8988T (cell line): ENCODE measurements around the gene UGGT2.
A peak's percentile ranks its signal among the peaks of the same experiment; 100 is the strongest.
"Not testable (repeated sequence)": the region's sequence is repeated elsewhere in the genome, so short reads cannot be mapped to it uniquely, and the experiment has no call there.

Experiments
- DNase-seq: peaks from one replicate; pipeline ENCODE4 v3.0.0; 2011

UGGT2 gene

GRCh38 chr13:95793018-95793555, 260.1 kb downstream of the UGGT2 start:
- DNase-seq = no peak

GRCh38 chr13:95791084-95791722, 262.0 kb downstream of the UGGT2 start:
- DNase-seq = no peak

GRCh38 chr13:95789315-95789714, 263.9 kb downstream of the UGGT2 start:
- not testable (repeated sequence) for DNase-seq

- DNase-seq = no peak
Observed at GRCh38 chr13:95788100-95788463, 265.1 kb downstream of the UGGT2 start.

- no peak for DNase-seq
Observed at GRCh38 chr13:95787356-95788099, 265.7 kb downstream of the UGGT2 start.

- DNase-seq = no peak
Observed at GRCh38 chr13:95784900-95785290, 268.3 kb downstream of the UGGT2 start.

- peak; percentile 14 for DNase-seq
Observed at GRCh38 chr13:95784161-95784899, 268.9 kb downstream of the UGGT2 start.

GRCh38 chr13:95783747-95784146, 269.5 kb downstream of the UGGT2 start:
- no peak for DNase-seq

GRCh38 chr13:95781940-95782339, 271.3 kb downstream of the UGGT2 start:
- not testable (repeated sequence) for DNase-seq

GRCh38 chr13:95781016-95781415, 272.2 kb downstream of the UGGT2 start:
- DNase-seq = no peak

- DNase-seq = no peak
Observed at GRCh38 chr13:95779522-95779921, 273.7 kb downstream of the UGGT2 start.

GRCh38 chr13:95771905-95772304, 281.3 kb downstream of the UGGT2 start:
- no peak for DNase-seq

GRCh38 chr13:95763601-95764000, 289.6 kb downstream of the UGGT2 start:
- no peak for DNase-seq

- not testable (repeated sequence) for DNase-seq
Observed at GRCh38 chr13:95762626-95763025, 290.6 kb downstream of the UGGT2 start.

- DNase-seq = no peak
Observed at GRCh38 chr13:95756072-95756471, 297.1 kb downstream of the UGGT2 start.

GRCh38 chr13:95754069-95754468, 299.1 kb downstream of the UGGT2 start:
- DNase-seq = no peak

GRCh38 chr13:95752677-95753076, 300.5 kb downstream of the UGGT2 start:
- no peak for DNase-seq
